Epithelial cell of esophagus (primary cell): ENCODE data around the gene ALS2CL.

ENCODE experiments used
- DNase-seq: peaks from one replicate; pipeline ENCODE4 v3.0.0; 2010; ENCODE audit warnings: low read depth
- H3K4me3 ChIP-seq: 2 replicates; pipeline ENCODE4 v1.5.1; 2011; ENCODE audit warnings: mild to moderate bottlenecking, low read length, control low read depth
- TF ChIP-seq, protein P1 (sequence below): IDR thresholded peaks from 2 replicates; pipeline ENCODE4 v1.5.1; 2011; ENCODE audit warnings: low read depth, mild to moderate bottlenecking, low read length, control low read depth, inconsistent platforms; ENCODE audit not compliant: insufficient read depth; ENCODE audit errors: missing control alignments

The ALS2CL gene

DNA sequence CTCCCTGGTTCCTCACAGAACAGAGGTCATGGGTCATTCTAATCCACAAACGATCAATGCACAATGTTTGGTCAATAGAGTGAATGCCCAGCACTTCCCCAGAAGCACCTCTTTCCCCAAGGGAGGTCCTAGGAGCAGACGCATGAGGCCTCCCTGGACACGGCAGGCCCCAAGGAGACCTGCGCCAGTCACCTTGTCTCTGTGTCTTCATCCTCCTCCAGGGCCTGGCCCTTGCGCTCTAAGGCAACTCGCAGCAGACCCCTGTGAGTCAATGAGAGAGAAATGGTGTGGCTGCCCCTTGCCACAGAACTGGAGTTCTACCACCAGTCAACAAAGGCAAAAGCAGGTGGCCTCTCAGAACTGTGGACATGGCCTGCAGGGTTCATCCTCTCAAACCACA, 18.1 kb downstream of the ALS2CL start:
- no peak overlapping the region for H3K4me3 ChIP-seq
- TF ChIP-seq, protein P1, sequence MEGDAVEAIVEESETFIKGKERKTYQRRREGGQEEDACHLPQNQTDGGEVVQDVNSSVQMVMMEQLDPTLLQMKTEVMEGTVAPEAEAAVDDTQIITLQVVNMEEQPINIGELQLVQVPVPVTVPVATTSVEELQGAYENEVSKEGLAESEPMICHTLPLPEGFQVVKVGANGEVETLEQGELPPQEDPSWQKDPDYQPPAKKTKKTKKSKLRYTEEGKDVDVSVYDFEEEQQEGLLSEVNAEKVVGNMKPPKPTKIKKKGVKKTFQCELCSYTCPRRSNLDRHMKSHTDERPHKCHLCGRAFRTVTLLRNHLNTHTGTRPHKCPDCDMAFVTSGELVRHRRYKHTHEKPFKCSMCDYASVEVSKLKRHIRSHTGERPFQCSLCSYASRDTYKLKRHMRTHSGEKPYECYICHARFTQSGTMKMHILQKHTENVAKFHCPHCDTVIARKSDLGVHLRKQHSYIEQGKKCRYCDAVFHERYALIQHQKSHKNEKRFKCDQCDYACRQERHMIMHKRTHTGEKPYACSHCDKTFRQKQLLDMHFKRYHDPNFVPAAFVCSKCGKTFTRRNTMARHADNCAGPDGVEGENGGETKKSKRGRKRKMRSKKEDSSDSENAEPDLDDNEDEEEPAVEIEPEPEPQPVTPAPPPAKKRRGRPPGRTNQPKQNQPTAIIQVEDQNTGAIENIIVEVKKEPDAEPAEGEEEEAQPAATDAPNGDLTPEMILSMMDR: no peak
- DNase-seq: no peak

- no peak overlapping the region for H3K4me3 ChIP-seq
- TF ChIP-seq, protein P1: peak; percentile 26
- DNase-seq: no peak
These were observed 19.2 kb downstream of the ALS2CL start for GRCh38 chr3:46674031-46674845.

GRCh38 chr3:46673151-46674030, 20.1 kb downstream of the ALS2CL start:
- no peak overlapping the region for H3K4me3 ChIP-seq
- TF ChIP-seq, protein P1: no peak
- no peak for DNase-seq

DNA sequence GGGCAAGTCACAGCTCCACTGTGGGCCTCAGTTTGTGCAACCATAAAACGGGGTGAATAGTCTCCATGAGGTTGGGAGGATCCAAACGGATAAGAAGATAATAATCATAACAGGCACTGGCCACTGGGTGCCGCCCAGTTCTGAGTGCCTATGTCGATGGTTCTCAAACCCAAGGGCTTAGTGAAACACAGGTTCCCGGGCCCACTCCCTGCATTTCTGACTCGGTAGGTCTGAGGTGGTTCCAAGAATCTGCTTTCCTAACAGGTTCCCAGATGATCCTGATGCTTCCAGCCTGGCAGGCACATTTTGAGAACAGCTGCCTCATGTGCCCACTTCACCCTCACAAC, 21.2 kb downstream of the ALS2CL start:
- H3K4me3 ChIP-seq: no peak overlapping the region
- TF ChIP-seq, protein P1: no peak
- no peak for DNase-seq

DNA sequence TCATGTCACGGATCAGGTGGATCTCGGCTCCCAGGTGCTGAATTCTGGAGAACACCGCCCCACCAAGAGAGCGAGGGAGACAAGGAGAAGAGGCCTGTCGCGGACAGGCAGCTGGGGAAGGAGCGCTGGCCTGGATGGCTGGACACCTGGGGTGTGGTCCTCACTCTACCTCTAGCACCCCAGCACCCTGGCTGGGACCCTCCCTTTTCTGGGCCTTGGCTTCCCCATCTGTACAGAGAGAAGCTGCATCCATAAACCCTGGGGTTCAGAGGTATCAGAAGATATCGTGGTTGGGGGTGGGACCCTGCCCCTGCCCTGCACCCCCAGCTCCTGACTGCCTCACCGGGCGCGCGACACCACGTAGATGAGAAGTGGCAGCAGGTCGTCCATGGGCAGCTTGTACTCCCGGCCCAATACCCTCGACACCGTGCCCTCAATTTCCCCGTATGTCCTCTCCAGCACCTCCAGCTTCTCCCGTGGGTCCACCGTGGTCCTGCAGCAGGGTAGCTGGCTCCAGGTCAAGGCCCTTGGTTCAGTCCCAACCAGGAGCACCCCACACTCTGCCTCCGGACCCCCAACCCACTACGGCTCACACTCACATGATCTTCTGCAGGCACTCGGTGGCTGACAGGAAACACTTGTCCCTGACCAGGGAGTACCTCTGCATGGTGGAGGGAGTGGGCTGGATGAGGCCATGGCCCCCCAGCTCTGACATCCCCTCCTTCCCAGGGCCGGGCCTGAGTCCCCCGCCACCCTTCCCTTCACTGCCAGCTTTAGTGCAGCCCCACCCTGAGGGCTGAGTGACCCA, 21.7 kb downstream of the ALS2CL start:
- TF ChIP-seq, protein P1: no peak
- DNase-seq: no peak
- no peak overlapping the region for H3K4me3 ChIP-seq

DNA sequence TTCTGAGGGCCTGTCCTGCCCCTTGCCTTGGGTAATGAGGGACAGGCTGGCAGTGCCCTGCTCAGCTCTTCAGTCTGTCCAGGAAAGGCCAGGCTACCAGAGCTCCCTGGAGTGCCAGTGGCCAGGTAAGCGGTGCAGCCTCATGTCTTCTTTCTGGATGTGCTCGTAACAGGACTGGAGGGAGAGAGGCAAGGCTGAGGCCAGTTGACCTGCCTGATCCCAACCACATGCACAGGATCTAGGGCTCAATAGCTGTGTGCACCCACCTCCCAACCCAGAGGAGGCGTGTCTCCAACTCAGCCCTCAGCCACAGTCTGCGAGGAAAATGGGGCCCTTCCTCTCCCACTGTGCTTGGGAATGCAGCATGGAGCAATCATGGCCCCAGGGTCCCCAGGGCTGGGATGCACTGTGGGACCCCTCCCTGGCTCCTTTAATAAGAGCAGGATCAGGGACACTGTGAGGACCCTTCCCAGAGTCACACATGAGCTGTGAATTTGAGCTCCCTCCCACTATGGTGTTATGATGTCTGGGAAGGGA, 22.5 kb downstream of the ALS2CL start:
- no peak for DNase-seq
- H3K4me3 ChIP-seq: no peak overlapping the region
- TF ChIP-seq, protein P1: no peak
